Body of pancreas (tissue), 4 donors: ENCODE measurements around the gene SKIC8. TPM values are rescaled to one million over a fixed set of nuclear protein-coding genes. Genes with fewer than 3 reads are reported as not detected.
A peak's percentile ranks its signal among the peaks of the same experiment; 100 is the strongest.

ENCODE experiments used
- ATAC-seq: fragments of 150-250 bp; one replicate; pipeline ENCODE4 v1.9.1; 2016
- DNase-seq, 4 donors: peaks; one replicate each; pipeline ENCODE4 v3.0.0-alpha.2; 2019
- H3K27ac ChIP-seq, 4 donors: fragments of 200-600 bp; sonication (generic); 1 replicate in 3 of 4; 2 replicates in 1 of 4; pipeline versions ENCODE4 v1.5.1 to v1.6.1; 2016 to 2019; ENCODE audit warnings: mild to moderate bottlenecking in 1 of 4, mixed read lengths in 1 of 4, moderate library complexity in 1 of 4
- H3K27me3 ChIP-seq, 2 donors: fragments of 200-600 bp; sonication (generic); one replicate each; pipeline ENCODE4 v1.6.0; 2016; ENCODE audit warnings: mild to moderate bottlenecking in 1 of 2
- H3K36me3 ChIP-seq, 2 donors: fragments of 200-600 bp; sonication (generic); replicated peaks in 1 of 2; 2 replicates each; pipeline ENCODE4 v1.5.1; 2016; ENCODE audit warnings: low read depth in 2 of 2; ENCODE audit not compliant: insufficient read depth in 1 of 2
- H3K4me1 ChIP-seq: fragments of 200-600 bp; sonication (generic); one replicate; pipeline ENCODE4 v1.6.0; 2016
- H3K4me3 ChIP-seq, 2 donors: fragments of 200-600 bp; sonication (generic); 1 replicate in 1 of 2; 2 replicates in 1 of 2; pipeline ENCODE4 v1.5.1; 2016 to 2019
- H3K9me3 ChIP-seq, 3 donors: fragments of 200-600 bp; sonication (generic); 1 replicate in 2 of 3; 2 replicates in 1 of 3; pipeline ENCODE4 v1.5.1; 2016
- CTCF ChIP-seq, 7 experiments: fragments of 450-650 bp in 4 of 7; fragments of 200-600 bp in 3 of 7; sonication (generic) in 3 of 7; IDR thresholded peaks; one replicate each; pipeline ENCODE4 v1.5.1; 2016 to 2019; ENCODE audit warnings: antibody characterized with exemption in 7 of 7
- POLR2A ChIP-seq, 3 donors: fragments of 450-650 bp; IDR thresholded peaks; one replicate each; pipeline ENCODE4 v1.6.1; 2016; ENCODE audit warnings: antibody characterized with exemption in 3 of 3, mild to moderate bottlenecking in 2 of 3
- WGBS, 2 donors: methylation state at CpG; one replicate each; pipeline ENCODE4 v1.1.5; 2017; 5-methylcytosine and 5-hydroxymethylcytosine counted together
- intact Hi-C: fragments of 100-400 bp; cut with DNase I; formaldehyde crosslinking; loops from one replicate; pipeline ENCODE4 v1.15.1; 2023
- total RNA-seq, 2 donors: library from RNA; depleted of rRNA; stranded (reverse); fragments of >200 nt; gene quantifications; one replicate each; pipeline ENCODE4 v1.1.0, GENCODE V29; 2016

Gene SKIC8
- total RNA-seq, 2 donors from 2014 or later = 30.3 to 31.4 TPM

GRCh38 chr15:78313383-78313782 is 14.0 kb upstream of the SKIC8 start:
- H3K4me1 ChIP-seq = no peaks in the 10 kb centered on the region
- ATAC-seq = no peak
- no peak for TF ChIP-seq POLR2A (IDR thresholded peaks at IDR 0.05)
- no peak for TF ChIP-seq CTCF (IDR thresholded peaks at IDR 0.05)
- no peak overlapping the region for H3K4me3 ChIP-seq
- intact Hi-C loops = no loop called here
- no peaks in the 10 kb centered on the region for H3K36me3 ChIP-seq
- DNase-seq = no peak
- H3K9me3 ChIP-seq = no peaks in the 10 kb centered on the region
- WGBS, 2 donors = 58 to 64% methylated on average over 8 of the region's 8 CpGs
- H3K27ac ChIP-seq = no peak overlapping the region
- H3K27me3 ChIP-seq = no peaks in the 10 kb centered on the region

- DNase-seq = no peak
- H3K36me3 ChIP-seq = no peaks in the 10 kb centered on the region
- no peak for ATAC-seq
- H3K4me1 ChIP-seq = no peaks in the 10 kb centered on the region
- no peak overlapping the region for H3K4me3 ChIP-seq
- no peak overlapping the region for H3K27ac ChIP-seq
- no peaks in the 10 kb centered on the region for H3K9me3 ChIP-seq
- no peaks in the 10 kb centered on the region for H3K27me3 ChIP-seq
- TF ChIP-seq CTCF (IDR thresholded peaks at IDR 0.05) (no peak), POLR2A (IDR thresholded peaks at IDR 0.05) (no peak)
- intact Hi-C loops = no loop called here
- WGBS, 2 donors = 62 to 67% methylated on average over 5 of the region's 5 CpGs
Observed at GRCh38 chr15:78312957-78313356, 13.5 kb upstream of the SKIC8 start.

GRCh38 chr15:78312536-78312935 is 13.1 kb upstream of the SKIC8 start:
- H3K4me3 ChIP-seq = no peak overlapping the region
- no peaks in the 10 kb centered on the region for H3K9me3 ChIP-seq
- intact Hi-C loops = no loop called here
- no peaks in the 10 kb centered on the region for H3K36me3 ChIP-seq
- H3K27ac ChIP-seq = no peak overlapping the region
- DNase-seq = no peak
- TF ChIP-seq CTCF (IDR thresholded peaks at IDR 0.05) = no peak
- TF ChIP-seq POLR2A (IDR thresholded peaks at IDR 0.05) = no peak
- WGBS, 2 donors = 83 to 88% methylated on average over 4 of the region's 4 CpGs
- H3K4me1 ChIP-seq = no peaks in the 10 kb centered on the region
- ATAC-seq = no peak
- no peaks in the 10 kb centered on the region for H3K27me3 ChIP-seq

GRCh38 chr15:78311292-78311691 is 11.9 kb upstream of the SKIC8 start:
- WGBS, 2 donors = 31 to 39% methylated on average over 3 of the region's 3 CpGs
- H3K4me1 ChIP-seq = no peaks in the 10 kb centered on the region
- no peak for DNase-seq
- intact Hi-C loops = no loop called here
- no peak overlapping the region for H3K27ac ChIP-seq
- TF ChIP-seq POLR2A (IDR thresholded peaks at IDR 0.05) (no peak), CTCF (IDR thresholded peaks at IDR 0.05) (no peak)
- no peaks in the 10 kb centered on the region for H3K36me3 ChIP-seq
- no peak for ATAC-seq
- H3K9me3 ChIP-seq = no peaks in the 10 kb centered on the region
- H3K4me3 ChIP-seq = no peak overlapping the region
- peaks cover 0 to 4% of the 10 kb centered on the region in 2 donors for H3K27me3 ChIP-seq

- 18 to 20% methylated on average over 8 to 9 of the region's 9 CpGs for WGBS, 2 donors
- peak; percentile 46 to 69 (median 58) for DNase-seq
- Histone ChIP-seq H3K27me3 (peaks cover 0 to 7% of the 10 kb centered on the region in 2 donors), H3K9me3 (no peaks in the 10 kb centered on the region), H3K4me1 (no peaks in the 10 kb centered on the region), H3K36me3 (no peaks in the 10 kb centered on the region), H3K27ac (no peak overlapping the region), H3K4me3 (no peak overlapping the region)
- intact Hi-C loops = loop anchor here (10.0 kb wide), 1 partner anchor 116 kb away; no protein-coding TSS in a partner anchor
- TF ChIP-seq CTCF (IDR thresholded peaks at IDR 0.05) (peak; percentile 29 to 69 (median 45)), POLR2A (IDR thresholded peaks at IDR 0.05) (no peak)
- peak; percentile 54 for ATAC-seq
Observed at GRCh38 chr15:78308422-78309032, 9.1 kb upstream of the SKIC8 start.
